GM23248 (cell line): ENCODE results near the gene UNC119B.

Experiments used
- EZH2 ChIP-seq: fragments of 200-600 bp; sonication (generic); IDR thresholded peaks from 2 replicates; pipeline ENCODE4 v1.6.1; 2018; ENCODE audit warnings: antibody characterized with exemption, mild to moderate bottlenecking; ENCODE audit not compliant: insufficient read depth, poor library complexity, severe bottlenecking
- EZH2phosphoT487 ChIP-seq: fragments of 200-600 bp; sonication (generic); IDR thresholded peaks from 2 replicates; pipeline ENCODE4 v1.6.1; 2018; ENCODE audit warnings: antibody characterized with exemption, moderate library complexity, mild to moderate bottlenecking, low read depth; ENCODE audit not compliant: insufficient read depth

- TF ChIP-seq EZH2 (no peak), EZH2phosphoT487 (no peak)
Observed at GRCh38 chr12:120755269-120755668, 45.0 kb downstream of the UNC119B start.
